ENCODE data around the gene FGFR2. TPM values are rescaled to one million over a fixed set of nuclear protein-coding genes. Genes with fewer than 3 reads are reported as not detected.

The FGFR2 gene
- total and polyA plus RNA-seq, 2 donors (not counting 3 experiments of a cell fraction or from before 2014, with no cell fraction given) = 0.06 TPM; not detected in 1

DNA sequence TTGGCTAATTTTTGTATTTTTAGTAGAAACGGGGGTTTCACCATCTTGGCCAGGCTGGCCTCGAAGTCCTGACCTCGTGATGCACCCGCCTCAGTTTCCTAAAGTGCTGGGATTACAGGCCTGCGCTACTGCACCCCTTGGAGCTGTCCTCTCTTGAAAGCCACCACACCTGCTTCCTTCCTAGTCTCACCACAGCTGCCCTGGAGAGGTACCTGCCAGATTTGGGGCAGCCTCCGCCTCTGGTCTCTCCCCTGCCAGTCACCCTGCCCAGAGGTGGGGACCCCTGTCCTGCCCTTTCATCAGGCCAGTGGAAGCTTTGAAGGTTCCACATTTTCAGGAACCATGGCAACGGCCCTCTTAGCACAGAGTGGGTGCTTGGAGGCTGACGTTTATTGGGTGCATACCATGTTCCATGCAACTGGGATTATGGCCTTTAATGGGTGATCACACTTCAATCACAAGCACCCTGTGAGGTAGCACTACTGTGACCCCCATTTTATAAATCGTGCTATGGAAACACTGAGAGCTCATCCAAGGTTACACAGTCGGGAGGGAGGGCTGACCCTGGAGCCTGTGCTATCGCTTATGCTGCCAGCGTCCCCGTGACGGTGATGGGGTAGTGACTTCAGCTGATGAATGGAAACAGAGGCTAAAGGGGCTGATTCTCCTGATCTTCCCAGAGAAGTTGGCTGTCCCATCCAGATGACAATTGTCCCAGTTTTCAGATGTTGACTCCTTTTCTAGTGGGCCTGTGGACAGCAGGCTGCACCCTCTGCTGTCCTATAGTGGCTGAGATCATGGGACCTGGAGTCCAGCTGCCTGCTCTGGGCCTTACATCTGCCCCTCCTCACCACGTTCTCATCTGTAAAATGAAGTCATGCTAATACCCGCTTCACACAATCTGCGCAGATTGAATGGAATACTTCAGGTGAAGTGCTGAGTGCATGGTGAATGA, 11.5 kb upstream of the FGFR2 start:
- FAIRE-seq (no peak), DNase-seq (ENCODE audit: low read depth, low spot score) (no peak)
- no peaks in the 10 kb centered on the region for H3K36me3 ChIP-seq (ENCODE audit: control insufficient read depth in 2 of 2, extremely low read depth in 1 of 2, insufficient read depth in 2 of 2, low read length in 2 of 2)
- peaks cover 5 to 11% of the 10 kb centered on the region in 2 experiments for H3K27me3 ChIP-seq (ENCODE audit: control insufficient read depth in 2 of 2, insufficient read depth in 2 of 2, low read length in 2 of 2)
- no peak overlapping the region for H3K4me3 ChIP-seq (replicated peaks in 1 of 3; ENCODE audit: insufficient read depth in 1 of 3, low read depth in 1 of 3, low read length in 3 of 3)
- no peaks in the 10 kb centered on the region for H3K9me1 ChIP-seq (replicated peaks; ENCODE audit: control insufficient read depth, extremely low read depth, insufficient read depth, low read length)
- H3K79me2 ChIP-seq (ENCODE audit: control insufficient read depth, insufficient read depth, low read length) = no peaks in the 10 kb centered on the region
- no peaks in the 10 kb centered on the region for H3K4me1 ChIP-seq (ENCODE audit: control insufficient read depth, extremely low read depth, insufficient read depth, low read length)
- H3K4me2 ChIP-seq (ENCODE audit: insufficient read depth, low read length) = no peak overlapping the region
- no peaks in the 10 kb centered on the region for H3K9me3 ChIP-seq (replicated peaks; ENCODE audit: control insufficient read depth, insufficient read depth, low read length)
- intact Hi-C loops (cut with micrococcal nuclease) (no loop called here), dilution Hi-C loops (cut with MboI; ENCODE audit: extremely low pct_ligation_motif_present, low sequenced_read_pairs) (no loop called here)
- no peak overlapping the region for H3K27ac ChIP-seq (ENCODE audit: insufficient read depth, low read depth, low read length)
- POLR2A ChIA-PET = no interaction called here
- H4K20me1 ChIP-seq (replicated peaks; ENCODE audit: control insufficient read depth, extremely low read depth, insufficient read depth, low read length) = no peaks in the 10 kb centered on the region
- H3K9ac ChIP-seq (replicated peaks; ENCODE audit: extremely low read depth, insufficient read depth, low read length) = no peak overlapping the region
- TF ChIP-seq JUN (IDR thresholded peaks at IDR 0.05; ENCODE audit: borderline replicate concordance, insufficient read depth, insufficient read length, low read depth) (no peak), FOS (IDR thresholded peaks at IDR 0.05; ENCODE audit: borderline replicate concordance, insufficient read depth, low read length) (no peak), POLR2AphosphoS5 (IDR thresholded peaks at IDR 0.05; ENCODE audit: insufficient read depth, low read depth, low read length) (no peak), MYC (IDR thresholded peaks at IDR 0.05; ENCODE audit: low read depth, low read length) (no peak), EZH2 (IDR thresholded peaks at IDR 0.05; ENCODE audit: borderline replicate concordance, low read depth, low read length, severe bottlenecking) (no peak), POLR2A (IDR thresholded peaks at IDR 0.05; ENCODE audit: low read depth, low read length) (no peak), GATA2 (IDR thresholded peaks at IDR 0.05; ENCODE audit: insufficient read depth, insufficient read length, low read depth, low read length) (no peak)
- TF ChIP-seq, protein P1, sequence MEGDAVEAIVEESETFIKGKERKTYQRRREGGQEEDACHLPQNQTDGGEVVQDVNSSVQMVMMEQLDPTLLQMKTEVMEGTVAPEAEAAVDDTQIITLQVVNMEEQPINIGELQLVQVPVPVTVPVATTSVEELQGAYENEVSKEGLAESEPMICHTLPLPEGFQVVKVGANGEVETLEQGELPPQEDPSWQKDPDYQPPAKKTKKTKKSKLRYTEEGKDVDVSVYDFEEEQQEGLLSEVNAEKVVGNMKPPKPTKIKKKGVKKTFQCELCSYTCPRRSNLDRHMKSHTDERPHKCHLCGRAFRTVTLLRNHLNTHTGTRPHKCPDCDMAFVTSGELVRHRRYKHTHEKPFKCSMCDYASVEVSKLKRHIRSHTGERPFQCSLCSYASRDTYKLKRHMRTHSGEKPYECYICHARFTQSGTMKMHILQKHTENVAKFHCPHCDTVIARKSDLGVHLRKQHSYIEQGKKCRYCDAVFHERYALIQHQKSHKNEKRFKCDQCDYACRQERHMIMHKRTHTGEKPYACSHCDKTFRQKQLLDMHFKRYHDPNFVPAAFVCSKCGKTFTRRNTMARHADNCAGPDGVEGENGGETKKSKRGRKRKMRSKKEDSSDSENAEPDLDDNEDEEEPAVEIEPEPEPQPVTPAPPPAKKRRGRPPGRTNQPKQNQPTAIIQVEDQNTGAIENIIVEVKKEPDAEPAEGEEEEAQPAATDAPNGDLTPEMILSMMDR (IDR thresholded peaks at IDR 0.05; ENCODE audit: extremely low read depth in 1 of 2, insufficient read depth in 1 of 2, low read depth in 1 of 2, low read length in 2 of 2) = no peak
- TF ChIP-seq, protein P2, sequence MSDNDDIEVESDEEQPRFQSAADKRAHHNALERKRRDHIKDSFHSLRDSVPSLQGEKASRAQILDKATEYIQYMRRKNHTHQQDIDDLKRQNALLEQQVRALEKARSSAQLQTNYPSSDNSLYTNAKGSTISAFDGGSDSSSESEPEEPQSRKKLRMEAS (IDR thresholded peaks at IDR 0.05; ENCODE audit: insufficient read depth, insufficient read length) = no peak
- H2AFZ ChIP-seq (ENCODE audit: low read depth, low read length) = no peak overlapping the region
- CTCF ChIA-PET = interaction anchor here (0.6 to 2.1 kb wide), 4 partner anchors 253 to 1388 kb away, joined by 3 to 13 read pairs (median 8); no protein-coding TSS in a partner anchor
- BruUV-seq (replicated peaks) = no TSS peak
